Endothelial cell of umbilical vein (primary cell): ENCODE results near the gene MEA1. TPM values are rescaled to one million over a fixed set of nuclear protein-coding genes. Genes with fewer than 3 reads are reported as not detected.

Source experiments
- BruUV-seq: library from RNA; stranded (reverse); fragments of 400-500 nt; replicated peaks from 2 replicates; lab custom pipeline; 2021; lab: Mats Ljungman, UMichigan
- CTCF ChIA-PET: fragments of 300-600, 350-600 bp; sonication (Branson Sonifier 250); formaldehyde crosslinking; loops from one replicate; lab custom pipeline; 2021; ENCODE audit warnings: antibody characterized with exemption, inconsistent platforms; lab: Charles Lee
- POLR2A ChIA-PET: fragments of 300-600, 350-600 bp; sonication (Branson Sonifier 250); formaldehyde crosslinking; loops from one replicate; lab custom pipeline; 2021; ENCODE audit warnings: antibody characterized with exemption, inconsistent platforms; lab: Charles Lee
- DNase-seq: peaks from one replicate; pipeline ENCODE4 v3.0.0-alpha.2; 2011; ENCODE audit warnings: low read depth, low spot score
- FAIRE-seq: peaks from 2 replicates; lab custom pipeline; 2011; peaks lifted over from hg19 to GRCh38; lab: Jason Lieb, UNC
- H2AFZ ChIP-seq: 2 replicates; pipeline ENCODE4 v1.6.0; 2012; ENCODE audit warnings: low read depth, low read length, control low read depth, inconsistent platforms
- H3K27ac ChIP-seq: 2 replicates; pipeline ENCODE4 v1.5.1; 2011; ENCODE audit warnings: low read depth, mild to moderate bottlenecking, control low read depth, low read length, moderate library complexity; ENCODE audit not compliant: insufficient read depth
- H3K27me3 ChIP-seq, 2 experiments: 2 replicates each; pipeline versions ENCODE4 v1.6.0 to v1.6.1; 2011; ENCODE audit warnings: low read length in 2 of 2, mixed read lengths in 1 of 2; ENCODE audit not compliant: control insufficient read depth in 2 of 2, insufficient read depth in 2 of 2
- H3K36me3 ChIP-seq, 2 experiments: 2 replicates in 1 of 2; 3 replicates in 1 of 2; pipeline ENCODE4 v1.5.1; 2011; ENCODE audit warnings: low read length in 2 of 2, mild to moderate bottlenecking in 1 of 2, moderate library complexity in 1 of 2; ENCODE audit not compliant: control insufficient read depth in 2 of 2, insufficient read depth in 2 of 2; ENCODE audit errors: extremely low read depth in 1 of 2
- H3K4me1 ChIP-seq: 3 replicates; pipeline ENCODE4 v1.5.1; 2011; ENCODE audit warnings: mild to moderate bottlenecking, low read length; ENCODE audit not compliant: control insufficient read depth, insufficient read depth; ENCODE audit errors: extremely low read depth
- H3K4me2 ChIP-seq: 2 replicates; pipeline ENCODE4 v1.6.1; 2011; ENCODE audit warnings: low read length, control low read depth, mixed read lengths; ENCODE audit not compliant: insufficient read depth
- H3K4me3 ChIP-seq, 3 experiments: fragments of 200-600 bp in 1 of 3; sonication (generic), shearing (Covaris generic) in 1 of 3; replicated peaks in 1 of 3; 2 replicates each; pipeline ENCODE4 v1.5.1; 2011 to 2016; ENCODE audit warnings: control low read depth in 3 of 3, low read length in 3 of 3, mild to moderate bottlenecking in 2 of 3, inconsistent platforms in 1 of 3, low read depth in 1 of 3, moderate library complexity in 1 of 3; ENCODE audit not compliant: insufficient read depth in 1 of 3
- H3K79me2 ChIP-seq: 2 replicates; pipeline ENCODE4 v1.6.0; 2012; ENCODE audit warnings: low read length, inconsistent platforms; ENCODE audit not compliant: control insufficient read depth, insufficient read depth
- H3K9ac ChIP-seq: replicated peaks from 2 replicates; pipeline ENCODE3; 2011; ENCODE audit warnings: low read length, control low read depth; ENCODE audit not compliant: insufficient read depth; ENCODE audit errors: extremely low read depth
- H3K9me1 ChIP-seq: replicated peaks from 3 replicates; pipeline ENCODE4 v1.6.0; 2011; ENCODE audit warnings: mild to moderate bottlenecking, low read length; ENCODE audit not compliant: control insufficient read depth, insufficient read depth; ENCODE audit errors: extremely low read depth
- H3K9me3 ChIP-seq: replicated peaks from 2 replicates; pipeline ENCODE4 v1.5.1; 2012; ENCODE audit warnings: low read length, inconsistent platforms; ENCODE audit not compliant: control insufficient read depth, insufficient read depth
- H4K20me1 ChIP-seq: replicated peaks from 2 replicates; pipeline ENCODE3; 2011; ENCODE audit warnings: mild to moderate bottlenecking, low read length; ENCODE audit not compliant: control insufficient read depth, insufficient read depth; ENCODE audit errors: extremely low read depth
- CTCF ChIP-seq, 2 donors: IDR thresholded peaks; 1 replicate in 1 of 2; 2 replicates in 1 of 2; pipeline ENCODE4 v1.5.1; 2011; ENCODE audit warnings: low read length in 2 of 2, mild to moderate bottlenecking in 2 of 2, moderate library complexity in 2 of 2, control low read depth in 1 of 2, inconsistent platforms in 1 of 2, low read depth in 1 of 2; ENCODE audit not compliant: insufficient read depth in 1 of 2; ENCODE audit errors: extremely low read depth in 1 of 2
- EZH2 ChIP-seq: IDR thresholded peaks from 2 replicates; pipeline ENCODE4 v1.6.1; 2012; ENCODE audit warnings: borderline replicate concordance, low read depth, mild to moderate bottlenecking, moderate library complexity, low read length, inconsistent platforms; ENCODE audit not compliant: severe bottlenecking
- FOS ChIP-seq: IDR thresholded peaks from 2 replicates; pipeline ENCODE4 v1.6.1; 2011; ENCODE audit warnings: mild to moderate bottlenecking, low read length, moderate library complexity, borderline replicate concordance; ENCODE audit not compliant: insufficient read depth
- GATA2 ChIP-seq: IDR thresholded peaks from 2 replicates; pipeline ENCODE4 v1.7.0; 2011; ENCODE audit warnings: low read depth, mild to moderate bottlenecking, moderate library complexity, mixed read lengths, low read length; ENCODE audit not compliant: insufficient read length, insufficient read depth
- JUN ChIP-seq: IDR thresholded peaks from 2 replicates; pipeline ENCODE4 v1.6.1; 2011; ENCODE audit warnings: borderline replicate concordance, low read depth; ENCODE audit not compliant: insufficient read length, insufficient read depth
- MAX ChIP-seq: IDR thresholded peaks from 2 replicates; pipeline ENCODE4 v1.6.1; 2011; ENCODE audit not compliant: insufficient read depth, insufficient read length
- MYC ChIP-seq: IDR thresholded peaks from one replicate; pipeline ENCODE4 v1.6.1; 2011; ENCODE audit warnings: mild to moderate bottlenecking, low read depth, low read length
- POLR2A ChIP-seq: IDR thresholded peaks from 2 replicates; pipeline ENCODE4 v1.6.1; 2012; ENCODE audit warnings: low read depth, mild to moderate bottlenecking, control low read depth, low read length
- POLR2AphosphoS5 ChIP-seq: IDR thresholded peaks from 2 replicates; pipeline ENCODE4 v1.6.1; 2012; ENCODE audit warnings: low read depth, mild to moderate bottlenecking, control low read depth, low read length, moderate library complexity; ENCODE audit not compliant: insufficient read depth
- dilution Hi-C: fragments of 300-500 bp; cut with MboI; formaldehyde crosslinking; loops from one replicate; pipeline ENCODE4 v1.15.0; 2019; ENCODE audit warnings: low sequenced_read_pairs; ENCODE audit not compliant: extremely low pct_ligation_motif_present
- intact Hi-C: fragments of 100-400 bp; cut with micrococcal nuclease; formaldehyde crosslinking; loops from one replicate; pipeline ENCODE4 v1.10.0; 2022
- polyA plus RNA-seq, 4 experiments: library from polyadenylated mRNA; depleted of rRNA in 3 of 4; stranded (reverse) in 3 of 4; unstranded in 1 of 4; fragments of >200 nt; gene quantifications; 2 replicates each; pipeline versions ENCODE4 v1.2.1 to v1.2.3, GENCODE V29; 2011 to 2012; ENCODE audit warnings: missing spikeins in 1 of 4
- total RNA-seq: library from RNA; stranded (reverse); gene quantifications from 2 replicates; pipeline ENCODE4 v1.2.3, GENCODE V29; 2021

The MEA1 gene
- total and polyA plus RNA-seq, 2 donors (not counting 3 experiments of a cell fraction or from before 2014, with no cell fraction given): 62.5 to 69.5 TPM

- no peak for FAIRE-seq
- TF ChIP-seq GATA2 (no peak), JUN (no peak), MYC (no peak), CTCF (IDR thresholded peaks at IDR 0.05; ENCODE audit: extremely low read depth in 1 of 2, insufficient read depth in 1 of 2, low read depth in 1 of 2, low read length in 2 of 2) (no peak), EZH2 (no peak), POLR2AphosphoS5 (no peak), FOS (no peak), POLR2A (no peak), MAX (no peak)
- intact Hi-C loops: no loop called here
Measured at GRCh38 chr6:43045371-43045930, 31.7 kb upstream of the MEA1 start.

More at GRCh38 chr6:43045371-43045930, 31.7 kb upstream of the MEA1 start:
- Histone ChIP-seq H3K4me3 (no peak overlapping the region), H3K27ac (no peak overlapping the region), H2AFZ (no peak overlapping the region), H3K4me2 (no peak overlapping the region), H4K20me1 (no peaks in the 10 kb centered on the region), H3K9me3 (no peaks in the 10 kb centered on the region), H3K36me3 (peaks cover 2 to 52% of the 10 kb centered on the region in 2 experiments), H3K27me3 (no peaks in the 10 kb centered on the region), H3K4me1 (no peaks in the 10 kb centered on the region), H3K9ac (no peak overlapping the region), H3K9me1 (no peaks in the 10 kb centered on the region), H3K79me2 (no peaks in the 10 kb centered on the region)
- no peak for DNase-seq
- dilution Hi-C loops: no loop called here
- no TSS peak for BruUV-seq
- ChIA-PET CTCF (interaction anchor here (1.0 to 1.2 kb wide), 2 partner anchors 8 to 98 kb away, joined by 3 read pairs; partner anchors contain the start of gene CUL7), POLR2A (no interaction called here)
